HG03175 (cell line): ENCODE data around the gene DLGAP3.

Source experiments
- ATAC-seq: cut with Tn5 transposase; IDR thresholded peaks from one replicate; pipeline ENCODE4 v1.9.1; 2021; ENCODE audit warnings: mild to moderate bottlenecking, moderate library complexity; ENCODE audit not compliant: unreplicated experiment

The DLGAP3 gene

GRCh38 chr1:34868230-34869049 is 61.0 kb downstream of the DLGAP3 start:
- ATAC-seq = no peak

DNA sequence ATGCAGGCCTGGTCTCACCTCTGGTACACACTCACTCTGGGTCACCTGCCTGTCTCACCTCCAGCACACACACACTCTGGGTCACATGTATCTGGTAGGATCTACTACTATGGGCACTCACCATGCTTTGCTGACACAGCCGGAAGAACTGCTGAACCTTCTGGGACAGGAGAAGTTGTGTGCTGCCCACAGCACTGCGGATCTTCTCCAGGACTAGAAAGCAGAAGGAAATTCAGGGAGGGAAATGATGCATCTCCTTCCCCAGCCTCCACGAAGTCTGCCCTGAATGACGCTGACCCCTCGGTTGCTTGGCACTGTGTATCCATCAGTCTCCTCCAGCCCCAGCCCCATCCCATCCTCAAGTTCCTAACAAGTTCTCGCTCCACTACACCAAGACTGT is 62.0 kb downstream of the DLGAP3 start:
- no peak for ATAC-seq

DNA sequence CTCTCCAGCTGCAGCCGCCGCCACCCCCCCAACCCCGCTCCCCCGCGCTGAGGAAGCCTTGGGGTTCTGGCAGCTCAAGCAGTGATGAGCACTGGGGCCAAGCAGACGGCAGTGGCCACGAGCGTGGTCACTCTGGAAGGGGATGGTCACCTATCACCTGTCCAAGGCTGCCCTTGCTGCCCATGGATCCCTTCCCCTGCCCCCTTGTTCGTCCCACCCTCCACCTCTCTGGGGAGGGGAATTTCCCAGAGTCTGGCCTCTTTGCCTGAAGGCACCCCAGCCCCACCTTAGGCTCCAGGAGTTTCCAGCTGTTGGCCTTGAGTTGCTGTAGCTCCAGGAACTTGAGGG is 62.7 kb downstream of the DLGAP3 start:
- no peak for ATAC-seq

DNA sequence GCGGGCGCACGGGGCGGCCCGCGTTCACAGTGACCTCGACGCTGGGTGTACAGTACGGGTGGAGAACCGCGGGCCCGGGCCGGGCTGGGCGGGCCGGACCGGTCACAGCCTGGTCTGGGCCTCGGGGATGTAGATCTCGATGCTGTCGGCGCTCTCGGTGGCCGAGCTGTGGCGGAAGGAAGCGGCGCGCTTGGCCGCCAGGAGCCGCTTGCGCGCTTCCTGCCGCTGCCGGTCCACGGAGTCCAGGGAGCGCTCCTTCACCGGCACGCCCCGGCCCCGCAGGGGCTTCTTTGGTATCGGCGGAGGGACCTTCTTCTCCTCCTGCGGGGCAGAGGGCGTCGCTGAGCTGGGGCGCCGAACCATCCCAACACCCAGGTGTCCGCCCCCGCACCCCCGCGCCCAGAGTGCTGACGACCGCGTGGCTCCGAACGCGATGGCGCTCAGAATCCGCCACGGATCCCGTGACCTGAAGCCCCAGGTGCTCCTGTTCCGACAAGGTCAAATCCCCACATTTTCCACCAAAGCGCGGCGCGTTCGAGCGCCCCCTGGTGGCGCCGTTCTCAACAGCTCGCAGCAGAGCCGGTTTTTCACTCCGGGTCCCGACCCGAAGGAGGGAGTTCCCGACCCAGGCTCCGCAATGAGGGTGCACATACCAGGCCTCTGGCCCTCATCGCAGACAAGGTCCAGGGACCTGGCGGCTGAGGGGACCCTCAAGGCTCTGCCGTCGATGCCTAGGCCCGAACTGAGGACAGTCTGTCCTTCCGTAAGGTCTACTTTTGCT is 63.3 kb downstream of the DLGAP3 start:
- ATAC-seq = peak; percentile 77

GRCh38 chr1:34865573-34865972 is 63.9 kb downstream of the DLGAP3 start:
- ATAC-seq = peak; percentile 4

- ATAC-seq = no peak
Measured at GRCh38 chr1:34864759-34865158, 64.7 kb downstream of the DLGAP3 start.

- no peak for ATAC-seq
Measured at GRCh38 chr1:34863501-34863900, 65.9 kb downstream of the DLGAP3 start.

DNA sequence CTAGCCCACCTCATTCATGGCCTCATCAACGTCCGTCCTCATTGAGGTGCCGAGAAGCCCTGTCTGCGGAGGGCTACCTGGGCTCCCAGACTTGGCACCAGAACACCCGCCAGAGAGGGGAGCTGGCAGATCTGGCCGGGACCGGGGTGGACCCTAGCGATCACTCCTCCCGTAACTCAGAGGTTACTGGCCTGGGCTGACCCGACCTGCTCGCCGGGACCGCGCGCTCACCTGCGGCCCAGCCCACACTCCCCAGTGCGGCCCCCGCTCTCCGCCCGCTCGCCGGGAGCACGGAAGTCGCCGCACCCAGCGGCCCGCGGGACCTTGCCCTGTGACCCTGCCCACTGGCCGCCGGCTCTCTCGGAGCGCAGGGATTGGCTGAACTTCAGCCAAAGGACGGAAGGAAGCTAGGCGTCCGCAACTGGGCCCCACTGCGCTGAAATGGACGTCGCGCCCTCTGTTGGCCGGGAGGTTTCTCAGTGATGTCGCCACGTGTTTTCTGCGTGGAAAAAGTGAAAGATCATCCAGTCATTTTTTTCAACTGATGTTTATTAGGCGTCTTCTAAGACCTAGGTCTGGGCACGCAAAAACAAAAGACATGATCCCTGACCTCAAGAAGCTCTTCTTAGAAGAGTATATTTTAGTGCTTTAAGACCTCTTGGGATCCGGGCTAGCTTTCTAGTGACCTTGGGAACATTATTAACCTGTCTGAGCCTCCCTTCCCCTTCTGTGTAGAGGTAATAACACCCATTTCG is 69.8 kb downstream of the DLGAP3 start, which contains the start of gene SMIM12:
SMIM12 (minus strand) TSS at position 304 of the 755 bp plus-strand sequence. CDS start 3,772 bp downstream, outside the sequence.
- peak; percentile 94 for ATAC-seq

GRCh38 chr1:34858901-34859445 is 70.5 kb downstream of the DLGAP3 start:
- peak; percentile 15 for ATAC-seq

- ATAC-seq = no peak
Measured at GRCh38 chr1:34856697-34857096, 72.8 kb downstream of the DLGAP3 start.

DNA sequence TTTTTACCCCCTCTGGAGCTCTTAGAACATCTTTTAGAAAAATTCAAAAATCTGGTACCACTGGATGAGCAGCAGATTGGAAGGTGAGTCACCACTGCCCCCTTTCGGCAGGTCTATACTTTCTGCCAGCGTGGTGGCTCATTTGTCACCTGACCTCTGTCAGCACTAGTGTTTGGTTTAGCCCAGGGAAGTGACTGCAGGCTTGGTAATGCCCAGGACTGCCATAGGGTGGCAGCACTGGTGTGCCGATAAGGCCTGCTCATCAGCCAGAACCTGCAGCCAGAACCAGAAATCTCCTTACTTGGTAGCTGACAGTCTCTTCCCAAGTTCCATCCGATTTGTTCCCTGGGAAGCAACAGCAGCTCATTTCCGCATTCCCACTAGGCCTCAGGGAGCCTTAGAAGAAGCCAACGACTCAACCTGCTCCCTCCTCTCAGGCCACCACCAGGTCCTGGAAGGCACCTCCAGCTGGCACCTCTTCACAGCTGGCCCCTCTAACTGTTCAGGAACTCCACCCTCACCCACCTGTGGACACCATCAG is 76.7 kb downstream of the DLGAP3 start:
- ATAC-seq = peak; percentile 99

GRCh38 chr1:34851431-34852105 is 77.9 kb downstream of the DLGAP3 start:
- no peak for ATAC-seq

GRCh38 chr1:34850382-34850781 is 79.1 kb downstream of the DLGAP3 start:
- no peak for ATAC-seq

GRCh38 chr1:34847094-34847493 is 82.4 kb downstream of the DLGAP3 start:
- ATAC-seq = no peak

- no peak for ATAC-seq
Measured at GRCh38 chr1:34846265-34846664, 83.2 kb downstream of the DLGAP3 start.

- no peak for ATAC-seq
Measured at GRCh38 chr1:34845131-34845901, 84.1 kb downstream of the DLGAP3 start.

- ATAC-seq = no peak
Measured at GRCh38 chr1:34844252-34844634, 85.2 kb downstream of the DLGAP3 start.

DNA sequence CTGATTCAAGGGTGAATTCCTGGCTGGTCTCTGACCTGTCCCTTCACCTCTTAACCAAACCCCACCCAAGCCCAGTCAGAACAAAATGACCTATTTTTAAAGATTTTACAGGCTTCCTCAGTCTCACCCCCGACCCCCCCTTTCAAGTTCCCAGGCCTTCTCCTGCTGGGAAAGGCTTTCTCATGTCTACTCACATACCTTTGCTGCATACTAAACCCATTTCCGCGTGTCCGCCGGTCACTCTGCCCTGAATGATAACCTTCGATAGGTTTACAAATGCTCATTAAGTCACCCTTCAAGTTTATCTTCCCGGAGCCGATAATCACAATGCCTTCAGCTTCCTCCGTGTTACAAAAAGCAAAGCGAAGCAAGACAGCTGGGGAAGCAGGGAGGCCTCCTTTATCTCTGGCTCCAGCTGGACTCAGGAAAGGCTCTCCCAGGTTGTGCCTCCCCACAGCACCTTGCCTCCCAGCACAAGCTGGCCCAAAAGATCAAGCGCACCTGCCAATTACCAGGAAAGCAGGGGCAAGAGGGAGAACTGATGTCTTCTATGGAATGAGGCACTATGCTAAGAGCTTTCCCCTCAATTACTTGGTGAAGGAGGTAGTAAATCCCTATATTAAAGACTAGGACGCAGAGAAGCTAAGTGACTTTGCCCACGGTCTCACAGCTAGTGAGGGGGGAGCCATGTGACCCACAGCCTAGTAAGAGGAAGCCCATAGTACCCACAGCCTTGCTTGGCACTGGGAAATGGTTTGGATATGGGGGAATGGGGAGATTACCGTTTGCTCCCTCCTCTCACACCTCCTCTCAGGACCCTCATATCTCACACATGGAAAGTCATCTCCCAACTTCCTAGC is 85.8 kb downstream of the DLGAP3 start:
- ATAC-seq = no peak

DNA sequence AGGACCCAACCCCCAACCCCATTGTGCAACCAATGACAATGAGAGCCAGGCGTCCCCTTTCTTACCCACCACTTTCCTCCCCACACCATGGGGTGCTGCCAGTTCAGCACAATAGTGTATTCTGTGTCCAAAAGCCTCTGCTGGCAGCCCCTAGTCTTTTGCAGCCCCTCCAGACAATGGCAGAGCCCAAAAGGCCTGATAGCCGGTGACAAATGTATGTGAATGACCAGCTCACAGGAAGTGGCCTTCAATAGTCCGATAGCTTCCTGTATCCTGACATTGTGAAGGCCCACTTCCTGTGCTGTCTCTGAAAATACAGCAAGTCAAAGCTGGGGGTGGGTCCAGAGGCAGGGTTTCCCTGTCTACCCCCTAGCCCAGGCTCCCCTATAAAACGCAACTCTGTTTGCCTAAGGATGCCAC is 86.5 kb downstream of the DLGAP3 start:
- no peak for ATAC-seq
